Measurements from ENCODE around the gene JAG1.

DNA sequence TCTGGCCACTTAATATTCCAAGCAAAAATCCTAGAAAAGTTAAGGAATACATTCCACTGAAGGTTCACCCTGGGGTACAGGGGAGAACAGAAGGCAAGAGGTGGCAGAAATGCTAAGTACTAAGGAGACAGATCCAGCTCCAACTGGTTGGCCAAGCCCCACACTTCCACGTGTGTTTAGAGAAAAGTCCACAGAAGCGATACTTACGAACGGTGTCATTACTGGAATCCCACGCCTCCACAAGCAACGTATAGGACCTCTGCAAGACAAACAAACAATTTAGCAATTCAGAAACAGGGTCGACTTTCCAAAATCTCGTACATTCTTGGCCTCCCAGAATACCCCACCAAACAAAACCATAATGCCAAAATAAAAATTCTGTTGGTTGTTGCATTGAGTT, 10.0 kb downstream of the JAG1 start:
- no peak for TF ChIP-seq ZNF133 (tag by site-specific recombination; IDR thresholded peaks at IDR 0.05)
- TF ChIP-seq, protein P1, sequence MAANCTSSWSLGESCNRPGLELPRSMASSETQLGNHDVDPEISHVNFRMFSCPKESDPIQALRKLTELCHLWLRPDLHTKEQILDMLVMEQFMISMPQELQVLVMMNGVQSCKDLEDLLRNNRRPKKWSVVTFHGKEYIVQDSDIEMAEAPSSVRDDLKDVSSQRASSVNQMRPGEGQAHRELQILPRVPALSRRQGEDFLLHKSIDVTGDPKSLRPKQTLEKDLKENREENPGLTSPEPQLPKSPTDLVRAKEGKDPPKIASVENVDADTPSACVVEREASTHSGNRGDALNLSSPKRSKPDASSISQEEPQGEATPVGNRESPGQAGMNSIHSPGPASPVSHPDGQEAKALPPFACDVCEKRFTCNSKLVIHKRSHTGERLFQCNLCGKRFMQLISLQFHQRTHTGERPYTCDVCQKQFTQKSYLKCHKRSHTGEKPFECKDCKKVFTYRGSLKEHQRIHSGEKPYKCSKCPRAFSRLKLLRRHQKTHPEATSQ (tag by site-specific recombination; IDR thresholded peaks at IDR 0.05), result no peak
- no peak for TF ChIP-seq ZNF670 (tag by site-specific recombination; IDR thresholded peaks at IDR 0.05; ENCODE audit: low read depth)
- no peak for TF ChIP-seq KLF1 (tag by site-specific recombination; IDR thresholded peaks at IDR 0.05)
- TF ChIP-seq, protein P2, sequence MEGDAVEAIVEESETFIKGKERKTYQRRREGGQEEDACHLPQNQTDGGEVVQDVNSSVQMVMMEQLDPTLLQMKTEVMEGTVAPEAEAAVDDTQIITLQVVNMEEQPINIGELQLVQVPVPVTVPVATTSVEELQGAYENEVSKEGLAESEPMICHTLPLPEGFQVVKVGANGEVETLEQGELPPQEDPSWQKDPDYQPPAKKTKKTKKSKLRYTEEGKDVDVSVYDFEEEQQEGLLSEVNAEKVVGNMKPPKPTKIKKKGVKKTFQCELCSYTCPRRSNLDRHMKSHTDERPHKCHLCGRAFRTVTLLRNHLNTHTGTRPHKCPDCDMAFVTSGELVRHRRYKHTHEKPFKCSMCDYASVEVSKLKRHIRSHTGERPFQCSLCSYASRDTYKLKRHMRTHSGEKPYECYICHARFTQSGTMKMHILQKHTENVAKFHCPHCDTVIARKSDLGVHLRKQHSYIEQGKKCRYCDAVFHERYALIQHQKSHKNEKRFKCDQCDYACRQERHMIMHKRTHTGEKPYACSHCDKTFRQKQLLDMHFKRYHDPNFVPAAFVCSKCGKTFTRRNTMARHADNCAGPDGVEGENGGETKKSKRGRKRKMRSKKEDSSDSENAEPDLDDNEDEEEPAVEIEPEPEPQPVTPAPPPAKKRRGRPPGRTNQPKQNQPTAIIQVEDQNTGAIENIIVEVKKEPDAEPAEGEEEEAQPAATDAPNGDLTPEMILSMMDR (tag by site-specific recombination; IDR thresholded peaks at IDR 0.05), result no peak

Measured in HEK293 (cell line).